NCI-H748 (cell line): ENCODE measurements around the gene MAP2K6.
A peak's percentile ranks its signal among the peaks of the same experiment; 100 is the strongest.

ENCODE experiments used
- DNase-seq: peaks from one replicate; lab custom pipeline; 2025; ENCODE audit not compliant: unreplicated experiment; lab: John Stamatoyannopoulos, UW

MAP2K6 gene

GRCh38 chr17:69528035-69528434 is 113.5 kb downstream of the MAP2K6 start:
- DNase-seq: no peak

DNA sequence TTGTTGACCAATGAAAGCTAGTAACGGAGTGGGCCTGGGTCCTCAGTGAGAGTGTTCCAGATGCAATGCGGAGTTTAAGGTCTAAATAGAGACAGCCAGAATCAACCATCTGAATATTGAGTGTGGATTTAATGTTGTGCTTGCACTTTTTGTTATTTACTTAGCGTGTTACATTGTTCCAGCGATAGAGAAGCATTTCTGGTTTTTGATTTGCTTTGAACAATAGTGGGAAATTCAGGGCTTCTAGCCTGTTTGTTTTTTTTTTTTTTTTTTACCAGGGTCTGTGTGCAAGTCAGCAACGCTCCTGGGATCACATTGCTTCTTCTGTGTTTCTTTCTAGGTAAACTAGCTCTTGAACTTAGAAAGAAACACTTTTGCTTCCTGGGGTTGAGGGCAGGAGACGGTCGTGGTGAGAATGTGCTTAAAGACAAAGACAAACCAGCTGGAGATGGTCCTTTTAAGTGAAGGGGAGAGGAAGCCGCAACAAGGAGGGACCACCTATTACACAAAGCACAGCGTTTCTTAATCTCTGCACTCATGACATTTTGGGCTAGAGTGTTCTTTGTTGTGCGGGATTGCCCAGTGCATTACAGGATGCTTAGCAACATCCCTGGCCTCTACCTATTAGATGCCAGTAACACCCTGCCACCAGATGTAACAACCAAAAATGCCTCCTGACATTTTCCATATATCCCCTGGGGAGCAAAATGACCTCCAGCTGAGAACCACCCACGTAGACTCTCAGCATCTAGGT is 119.2 kb downstream of the MAP2K6 start:
- DNase-seq: peak; percentile 10

GRCh38 chr17:69534235-69534621 is 119.7 kb downstream of the MAP2K6 start:
- no peak for DNase-seq

DNA sequence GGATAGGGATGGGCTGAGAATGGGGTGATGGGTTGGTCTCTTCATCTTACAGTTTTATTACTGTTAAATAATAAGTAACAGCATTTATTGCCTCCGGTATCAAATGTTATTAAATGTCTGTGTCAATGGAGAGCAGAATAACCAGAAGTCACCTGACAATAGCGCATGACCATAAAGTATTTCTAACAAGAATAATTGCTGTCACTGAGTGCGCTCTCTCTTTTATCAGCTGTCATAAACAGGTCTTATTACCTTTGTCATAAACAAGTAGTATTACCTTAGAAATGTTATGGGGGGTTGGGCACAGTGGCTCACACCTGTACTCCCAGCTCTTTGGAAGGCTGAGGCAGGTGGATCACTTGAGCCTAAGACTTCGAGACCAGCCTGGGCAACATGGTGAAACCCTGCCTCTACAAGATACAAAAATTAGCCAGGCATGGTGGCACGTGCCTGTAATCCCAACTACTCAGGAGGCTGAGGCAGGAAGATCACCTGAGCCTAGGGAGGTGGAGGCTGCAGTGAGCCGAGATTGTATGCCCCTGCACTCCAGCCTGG is 120.6 kb downstream of the MAP2K6 start:
- DNase-seq: peak; percentile 76

- no peak for DNase-seq
Measured at GRCh38 chr17:69538795-69539194, 124.3 kb downstream of the MAP2K6 start.

DNA sequence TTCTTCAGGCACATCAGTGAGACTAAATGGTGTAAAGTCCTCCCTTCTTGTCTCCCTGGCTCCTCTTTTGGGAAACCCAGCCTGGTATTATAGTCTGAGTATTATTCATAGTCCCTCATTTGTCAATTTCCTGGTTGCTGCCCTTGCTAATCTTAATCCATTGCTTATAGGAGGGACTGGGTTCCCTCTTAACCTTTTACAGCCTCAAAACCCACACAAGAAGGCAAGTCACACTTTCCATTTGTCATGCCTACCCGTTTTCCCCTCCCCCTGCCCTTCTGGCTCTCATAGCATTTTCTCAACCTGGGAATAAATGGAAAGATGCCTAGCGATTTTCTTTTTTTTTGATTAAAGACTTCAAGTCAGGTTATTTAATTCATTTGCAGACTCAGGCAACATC is 124.8 kb downstream of the MAP2K6 start:
- DNase-seq: no peak

- peak; percentile 58 for DNase-seq
Measured at GRCh38 chr17:69539781-69540319, 125.4 kb downstream of the MAP2K6 start.

- no peak for DNase-seq
Measured at GRCh38 chr17:69540356-69540755, 125.9 kb downstream of the MAP2K6 start.

GRCh38 chr17:69547230-69547629 is 132.7 kb downstream of the MAP2K6 start:
- no peak for DNase-seq

GRCh38 chr17:69547947-69548346 is 133.4 kb downstream of the MAP2K6 start:
- no peak for DNase-seq

GRCh38 chr17:69551212-69552010 is 136.9 kb downstream of the MAP2K6 start:
- DNase-seq: no peak

DNA sequence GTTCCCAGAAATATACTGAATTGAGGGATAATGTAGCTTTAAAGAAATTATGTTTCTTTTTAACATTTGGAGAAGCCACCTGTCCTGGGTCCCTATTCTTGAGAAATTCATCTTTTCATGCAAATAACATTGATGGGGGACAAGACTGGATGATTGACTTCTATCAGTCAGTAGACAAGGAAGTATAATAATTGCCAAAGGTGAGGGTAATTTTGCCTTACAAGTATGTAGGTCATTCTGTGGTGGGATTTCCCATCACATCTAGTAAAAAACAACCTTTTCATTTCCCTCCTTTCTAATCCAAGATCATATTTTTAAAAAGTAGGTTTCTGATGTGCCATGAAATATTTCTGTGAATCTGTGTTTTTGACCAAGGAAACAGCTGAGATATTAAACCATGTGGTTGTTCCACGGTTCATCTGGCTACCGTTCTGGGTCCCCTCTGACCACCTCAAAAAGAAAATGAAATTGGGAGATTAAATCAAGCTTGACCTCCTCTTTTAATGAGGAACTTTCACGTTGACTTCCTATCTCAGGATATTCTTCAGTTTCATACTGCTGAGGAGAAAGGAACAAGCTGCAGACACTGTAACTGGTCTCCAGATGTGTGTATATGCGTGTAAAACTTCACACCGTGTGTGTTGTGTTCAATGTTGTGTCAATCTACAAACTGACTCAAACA is 138.6 kb downstream of the MAP2K6 start:
- DNase-seq: no peak

DNA sequence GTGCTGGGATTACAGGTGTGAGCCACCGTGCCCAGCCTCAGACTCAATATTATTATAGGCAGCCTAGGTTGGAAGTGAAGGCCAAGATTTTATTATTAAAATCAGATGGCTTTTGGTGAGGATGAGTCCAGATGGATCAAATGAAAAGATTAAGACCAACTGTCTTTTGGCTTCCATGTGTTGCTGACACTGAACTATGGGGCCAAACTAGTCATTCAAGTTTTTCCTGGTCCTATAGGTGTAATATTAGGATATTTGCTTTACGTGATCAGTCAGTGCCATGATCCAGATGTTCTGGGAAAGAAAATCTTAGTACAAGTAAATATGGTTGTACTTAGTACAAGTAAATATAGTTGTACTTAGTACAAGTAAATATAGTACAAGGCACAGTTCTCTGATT is 140.6 kb downstream of the MAP2K6 start:
- DNase-seq: no peak

- no peak for DNase-seq
Measured at GRCh38 chr17:69557339-69557738, 142.8 kb downstream of the MAP2K6 start.

GRCh38 chr17:69558796-69559195 is 144.3 kb downstream of the MAP2K6 start:
- no peak for DNase-seq

DNA sequence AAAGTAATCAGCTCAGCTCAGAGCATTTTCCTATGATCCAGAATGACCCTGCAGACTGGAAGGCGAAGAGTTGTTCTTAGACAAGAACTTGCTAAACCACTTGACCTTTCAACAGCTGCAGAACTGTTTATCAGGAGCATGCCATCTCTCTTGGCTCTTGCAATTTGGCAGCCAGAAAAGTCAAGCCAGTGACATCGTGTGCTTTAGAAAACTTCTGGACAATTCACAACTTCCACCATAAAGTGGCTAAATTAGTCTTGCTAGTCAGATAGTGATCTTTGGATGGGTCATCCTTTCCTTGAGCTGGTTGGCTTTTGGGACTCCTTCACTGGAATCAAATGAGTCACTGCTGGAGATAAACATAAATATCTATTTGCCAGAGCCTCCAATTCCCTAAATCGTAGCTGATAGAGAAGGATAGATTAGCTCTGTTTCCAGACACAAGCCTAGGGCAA is 146.5 kb downstream of the MAP2K6 start:
- DNase-seq: no peak

- DNase-seq: no peak
Measured at GRCh38 chr17:69561462-69561861, 147.0 kb downstream of the MAP2K6 start.

DNA sequence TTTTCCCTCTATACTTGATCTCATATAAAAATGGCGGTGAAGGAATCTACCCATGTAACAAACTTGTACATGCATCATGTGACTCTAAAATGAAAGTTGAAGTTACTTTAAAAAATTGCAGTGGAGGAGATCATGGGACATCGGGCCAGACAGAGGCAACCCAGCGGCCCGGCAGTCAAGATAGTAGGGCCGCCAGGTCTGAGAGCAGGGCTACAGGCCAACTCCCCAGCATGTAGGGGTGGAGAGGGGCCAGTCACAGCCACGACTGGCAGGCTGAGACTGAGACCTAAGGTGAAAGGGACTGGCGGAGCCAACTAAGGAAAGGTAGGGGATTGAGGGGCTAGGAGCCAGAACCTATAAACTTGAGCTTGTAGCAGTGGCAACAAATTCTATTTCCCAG is 150.9 kb downstream of the MAP2K6 start:
- no peak for DNase-seq

GRCh38 chr17:69567130-69567529 is 152.6 kb downstream of the MAP2K6 start:
- DNase-seq: no peak

DNA sequence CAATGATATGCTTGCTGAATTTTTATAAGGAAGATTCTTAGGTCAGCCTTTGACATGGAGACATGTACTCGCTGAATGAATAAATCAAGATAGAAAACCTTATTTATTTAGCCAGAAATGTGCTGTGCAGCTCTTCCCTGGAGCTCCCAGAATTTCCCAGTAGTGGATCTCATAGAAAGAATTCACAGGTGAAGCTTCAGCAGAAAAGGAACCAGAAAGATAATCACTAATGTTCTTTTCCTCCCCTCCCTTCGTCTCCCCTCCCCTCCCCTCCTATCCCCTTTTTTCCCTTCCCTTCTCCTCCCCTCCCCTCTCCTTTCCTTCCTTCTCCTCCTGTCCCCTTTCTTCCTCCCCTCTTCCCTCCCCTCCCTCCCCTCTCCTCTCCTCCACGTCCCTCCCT is 158.2 kb downstream of the MAP2K6 start:
- no peak for DNase-seq

DNA sequence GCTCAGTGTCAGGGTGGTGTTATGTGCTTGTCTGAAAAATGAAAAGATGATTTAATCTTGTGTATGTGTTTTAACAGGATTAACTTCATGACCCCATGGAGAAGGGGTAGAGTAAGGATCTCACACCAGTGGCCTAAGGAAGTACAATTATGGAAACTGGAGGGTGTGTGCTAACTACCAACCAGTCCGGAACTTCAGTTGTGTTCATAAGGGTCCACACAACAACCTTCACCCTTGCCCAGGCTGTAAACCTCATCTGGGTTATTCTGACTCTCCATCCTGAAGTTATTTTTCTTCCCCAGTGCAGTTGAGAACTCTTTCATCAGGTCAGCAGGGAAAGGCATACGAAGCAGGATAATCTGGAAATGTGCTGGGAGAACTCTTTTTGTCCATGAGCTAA is 158.9 kb downstream of the MAP2K6 start:
- no peak for DNase-seq
